ENCODE data around the gene SLC2A13.
"Not testable (repeated sequence)": the region's sequence is repeated elsewhere in the genome, so short reads cannot be mapped to it uniquely, and the experiment has no call there.

Gene SLC2A13

GRCh38 chr12:39897315-39897714 is 208.6 kb downstream of the SLC2A13 start:
- no peak overlapping the region for H3K4me3 ChIP-seq (ENCODE audit: low read depth in 1 of 2, low read length in 1 of 2)
- no peaks in the 10 kb centered on the region for H3K36me3 ChIP-seq
- no peak overlapping the region for H3K27ac ChIP-seq
- H3K9me3 ChIP-seq: no peaks in the 10 kb centered on the region
- no peaks in the 10 kb centered on the region for H3K27me3 ChIP-seq
- no peaks in the 10 kb centered on the region for H3K4me1 ChIP-seq (ENCODE audit: control insufficient read depth in 1 of 2, insufficient read depth in 1 of 2, low read depth in 1 of 2, low read length in 1 of 2)
- no peak for TF ChIP-seq CTCF (IDR thresholded peaks at IDR 0.05)

GRCh38 chr12:39893388-39893787 is 212.5 kb downstream of the SLC2A13 start:
- not testable (repeated sequence) for H3K27ac ChIP-seq; H3K4me1 ChIP-seq (ENCODE audit: control insufficient read depth in 1 of 2, insufficient read depth in 1 of 2, low read depth in 1 of 2, low read length in 1 of 2); H3K4me3 ChIP-seq (ENCODE audit: low read depth in 1 of 2, low read length in 1 of 2); H3K36me3 ChIP-seq; H3K27me3 ChIP-seq; H3K9me3 ChIP-seq

GRCh38 chr12:39892146-39892545 is 213.7 kb downstream of the SLC2A13 start:
- Histone ChIP-seq H3K36me3 (no peaks in the 10 kb centered on the region), H3K9me3 (no peaks in the 10 kb centered on the region), H3K4me3 (ENCODE audit: low read depth in 1 of 2, low read length in 1 of 2) (no peak overlapping the region), H3K27me3 (no peaks in the 10 kb centered on the region), H3K4me1 (ENCODE audit: control insufficient read depth in 1 of 2, insufficient read depth in 1 of 2, low read depth in 1 of 2, low read length in 1 of 2) (no peaks in the 10 kb centered on the region), H3K27ac (no peak overlapping the region)
- no peak for TF ChIP-seq CTCF (IDR thresholded peaks at IDR 0.05)

GRCh38 chr12:39887856-39888255 is 218.0 kb downstream of the SLC2A13 start:
- TF ChIP-seq CTCF (IDR thresholded peaks at IDR 0.05): no peak
- H3K4me3 ChIP-seq (ENCODE audit: low read depth in 1 of 2, low read length in 1 of 2): no peak overlapping the region
- no peaks in the 10 kb centered on the region for H3K36me3 ChIP-seq
- H3K27ac ChIP-seq: no peak overlapping the region
- H3K4me1 ChIP-seq (ENCODE audit: control insufficient read depth in 1 of 2, insufficient read depth in 1 of 2, low read depth in 1 of 2, low read length in 1 of 2): no peaks in the 10 kb centered on the region
- no peaks in the 10 kb centered on the region for H3K9me3 ChIP-seq
- no peaks in the 10 kb centered on the region for H3K27me3 ChIP-seq

- Histone ChIP-seq H3K4me3 (ENCODE audit: low read depth in 1 of 2, low read length in 1 of 2) (no peak overlapping the region), H3K27me3 (no peaks in the 10 kb centered on the region), H3K27ac (no peak overlapping the region), H3K4me1 (ENCODE audit: control insufficient read depth in 1 of 2, insufficient read depth in 1 of 2, low read depth in 1 of 2, low read length in 1 of 2) (no peaks in the 10 kb centered on the region), H3K36me3 (no peaks in the 10 kb centered on the region), H3K9me3 (no peaks in the 10 kb centered on the region)
- TF ChIP-seq CTCF (IDR thresholded peaks at IDR 0.05): no peak
Measured at GRCh38 chr12:39886106-39886505, 219.8 kb downstream of the SLC2A13 start.

- Histone ChIP-seq H3K4me3 (ENCODE audit: low read depth in 1 of 2, low read length in 1 of 2) (no peak overlapping the region), H3K9me3 (no peaks in the 10 kb centered on the region), H3K36me3 (no peaks in the 10 kb centered on the region), H3K4me1 (ENCODE audit: control insufficient read depth in 1 of 2, insufficient read depth in 1 of 2, low read depth in 1 of 2, low read length in 1 of 2) (no peaks in the 10 kb centered on the region), H3K27me3 (no peaks in the 10 kb centered on the region), H3K27ac (no peak overlapping the region)
- no peak for TF ChIP-seq CTCF (IDR thresholded peaks at IDR 0.05)
Measured at GRCh38 chr12:39884616-39885125, 221.2 kb downstream of the SLC2A13 start.
